K562 (cell line): Measurements from ENCODE around the gene AMIGO1. TPM values are rescaled to one million over a fixed set of nuclear protein-coding genes. Genes with fewer than 3 reads are reported as not detected.

Experiments
- EP400 ChIP-seq: fragments of 450-650 bp; IDR thresholded peaks from 2 replicates; pipeline ENCODE4 v1.6.1; 2017; ENCODE audit warnings: antibody characterized with exemption, mild to moderate bottlenecking, moderate library complexity
- ETV5 ChIP-seq: sonication (generic); formaldehyde crosslinking; IDR thresholded peaks from 2 replicates; pipeline ENCODE4 v1.4.0; 2020; ENCODE audit warnings: low read depth, mild to moderate bottlenecking, missing genetic modification reagents
- GABPA ChIP-seq: fragments of 200-800 bp; sonication (Bioruptor generic); conservative IDR thresholded peaks from 2 replicates; pipeline ENCODE4 v1.6.1; 2016; ENCODE audit warnings: low read depth, missing genetic modification characterization, missing compliant biosample characterization
- GATA2 ChIP-seq: sonication (generic); formaldehyde crosslinking; IDR thresholded peaks from 2 replicates; pipeline ENCODE4 v1.4.0; 2020; ENCODE audit warnings: mild to moderate bottlenecking, missing genetic modification reagents
- KDM4B ChIP-seq, 2 experiments: fragments of 450-650 bp in 1 of 2; sonication (generic) in 1 of 2; IDR thresholded peaks; 2 replicates each; pipeline ENCODE4 v1.6.1; 2016 to 2017; ENCODE audit warnings: borderline replicate concordance in 2 of 2, antibody characterized with exemption in 1 of 2, low read depth in 1 of 2, mild to moderate bottlenecking in 1 of 2
- LCOR ChIP-seq: sonication (generic); formaldehyde crosslinking; IDR thresholded peaks from 2 replicates; pipeline ENCODE4 v1.8.0; 2022; ENCODE audit warnings: mild to moderate bottlenecking, missing genetic modification reagents
- MAFF ChIP-seq: IDR thresholded peaks from 2 replicates; pipeline ENCODE4 v1.6.1; 2012; ENCODE audit warnings: low read length, improper control_type of control experiment
- MCM3 ChIP-seq: fragments of 450-650 bp; IDR thresholded peaks from 2 replicates; pipeline ENCODE4 v1.6.1; 2016
- MED1 ChIP-seq: sonication (generic); formaldehyde crosslinking; IDR thresholded peaks from 2 replicates; pipeline ENCODE4 v1.8.1; 2023; ENCODE audit warnings: missing genetic modification reagents, borderline replicate concordance
- MTA1 ChIP-seq: fragments of 450-650 bp; IDR thresholded peaks from 2 replicates; pipeline ENCODE4 v1.6.1; 2017; ENCODE audit warnings: borderline replicate concordance
- PHB2 ChIP-seq: fragments of 450-650 bp; IDR thresholded peaks from 2 replicates; pipeline ENCODE4 v1.6.1; 2017; ENCODE audit warnings: low read depth
- RBM39 ChIP-seq: fragments of 200-400 bp; formaldehyde crosslinking; optimal IDR thresholded peaks from 2 replicates; pipeline ENCODE3; 2018; ENCODE audit warnings: low read depth, low read length
- SMARCB1 ChIP-seq: IDR thresholded peaks from 2 replicates; pipeline ENCODE4 v1.6.1; 2011; ENCODE audit warnings: improper control_type of control experiment, low read depth; ENCODE audit not compliant: insufficient read length
- XRCC4 ChIP-seq: IDR thresholded peaks from one replicate; pipeline ENCODE4 v1.6.1; 2011; ENCODE audit not compliant: insufficient read depth, insufficient read length; ENCODE audit errors: extremely low read depth
- ZNF134 ChIP-seq: fragments of 250-450 bp; sonication (Bioruptor Pico); conservative IDR thresholded peaks from 2 replicates; pipeline ENCODE4 v1.4.0; 2020
- ZNF764 ChIP-seq: fragments of 250-450 bp; sonication (Bioruptor Pico); IDR thresholded peaks from 2 replicates; pipeline ENCODE4 v1.4.0; 2020; ENCODE audit warnings: low read depth, mild to moderate bottlenecking, moderate library complexity
- polyA plus RNA-seq, 8 experiments: library from polyadenylated mRNA; depleted of rRNA in 4 of 8; stranded (reverse) in 5 of 8; unstranded in 3 of 8; fragments of >200 nt; fragmentation: Nextera tagmentation in 2 of 8; fragmentation: Illumina TruSeq in 1 of 8; extraction: Ambion mirVana in 2 of 8; extraction: Trizol in 1 of 8; gene quantifications; 2 replicates each; pipeline versions ENCODE4 v1.2.1 to v1.2.3, GENCODE V29; 2011 to 2014; ENCODE audit warnings: inconsistent platforms in 1 of 8, missing spikeins in 1 of 8
- total RNA-seq, 7 experiments: library from RNA; depleted of rRNA in 6 of 7; stranded (reverse); fragments of >200 nt in 6 of 7; fragmentation: Illumina TruSeq in 2 of 7; extraction: Trizol in 2 of 7; gene quantifications; 2 replicates each; pipeline versions ENCODE4 v1.2.1 to v1.2.3, GENCODE V29; 2011 to 2021; ENCODE audit warnings: low replicate concordance in 1 of 7
- TF ChIP-seq, protein P1 (sequence below): fragments of 200-800 bp; sonication (Bioruptor generic); IDR thresholded peaks from 2 replicates; pipeline ENCODE4 v1.6.1; 2016; ENCODE audit warnings: missing genetic modification characterization, missing compliant biosample characterization
- TF ChIP-seq, protein P2 (sequence below): IDR thresholded peaks from 2 replicates; pipeline ENCODE4 v1.6.1; 2011; ENCODE audit not compliant: insufficient read length; ENCODE audit errors: extremely low read depth
- TF ChIP-seq, protein P3 (sequence below): sonication (generic); formaldehyde crosslinking; IDR thresholded peaks from 2 replicates; pipeline ENCODE4 v1.8.1; 2023; ENCODE audit warnings: mild to moderate bottlenecking, missing genetic modification reagents
- TF ChIP-seq, protein P4 (sequence below): fragments of 250-450 bp; sonication (Bioruptor Pico); IDR thresholded peaks from 2 replicates; pipeline ENCODE4 v1.5.0; 2021

Gene AMIGO1
- total and polyA plus RNA-seq, 9 of the 15 experiments (the other 6 are each of a cell fraction or from before 2014, with no cell fraction given), result 0.24 to 1.0 (median 0.54) TPM

DNA sequence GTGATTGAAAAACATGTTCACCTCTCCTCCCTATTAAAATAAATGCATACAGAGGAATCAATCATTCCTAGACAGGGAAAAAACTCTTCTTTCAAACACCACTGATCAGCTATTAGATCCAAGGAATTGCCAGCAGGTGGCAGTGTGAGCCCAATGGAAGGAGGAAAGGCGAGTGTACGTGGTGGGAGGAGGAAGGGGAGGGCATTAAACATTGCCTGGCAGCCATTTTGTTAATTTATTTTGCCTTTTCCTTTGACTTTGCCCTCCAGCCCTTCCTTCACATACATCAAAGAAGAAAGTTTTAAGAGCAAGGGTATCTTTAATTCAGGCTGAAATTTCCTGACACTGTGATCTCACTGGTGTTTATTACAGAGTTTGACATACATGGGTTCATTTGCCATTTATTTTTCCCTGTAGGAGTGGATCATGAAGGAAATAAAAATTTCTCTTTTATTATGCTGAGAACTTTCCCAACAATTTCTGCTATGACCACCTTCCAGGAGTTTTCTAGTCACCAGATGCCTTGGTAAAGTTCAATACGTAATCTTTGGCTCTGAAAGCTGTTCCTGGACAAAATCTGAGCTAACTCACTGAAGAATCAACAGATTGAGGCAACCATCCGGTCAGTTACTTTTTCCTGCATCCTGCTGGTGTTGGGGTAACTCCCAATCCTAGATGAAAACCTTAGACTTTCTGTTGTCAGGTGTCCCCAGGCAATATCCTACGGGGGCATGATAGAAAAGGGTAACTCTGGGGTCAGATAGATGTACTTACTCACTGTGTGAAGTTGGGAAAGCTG, 37.0 kb upstream of the AMIGO1 start (continued):
- TF ChIP-seq, protein P1, sequence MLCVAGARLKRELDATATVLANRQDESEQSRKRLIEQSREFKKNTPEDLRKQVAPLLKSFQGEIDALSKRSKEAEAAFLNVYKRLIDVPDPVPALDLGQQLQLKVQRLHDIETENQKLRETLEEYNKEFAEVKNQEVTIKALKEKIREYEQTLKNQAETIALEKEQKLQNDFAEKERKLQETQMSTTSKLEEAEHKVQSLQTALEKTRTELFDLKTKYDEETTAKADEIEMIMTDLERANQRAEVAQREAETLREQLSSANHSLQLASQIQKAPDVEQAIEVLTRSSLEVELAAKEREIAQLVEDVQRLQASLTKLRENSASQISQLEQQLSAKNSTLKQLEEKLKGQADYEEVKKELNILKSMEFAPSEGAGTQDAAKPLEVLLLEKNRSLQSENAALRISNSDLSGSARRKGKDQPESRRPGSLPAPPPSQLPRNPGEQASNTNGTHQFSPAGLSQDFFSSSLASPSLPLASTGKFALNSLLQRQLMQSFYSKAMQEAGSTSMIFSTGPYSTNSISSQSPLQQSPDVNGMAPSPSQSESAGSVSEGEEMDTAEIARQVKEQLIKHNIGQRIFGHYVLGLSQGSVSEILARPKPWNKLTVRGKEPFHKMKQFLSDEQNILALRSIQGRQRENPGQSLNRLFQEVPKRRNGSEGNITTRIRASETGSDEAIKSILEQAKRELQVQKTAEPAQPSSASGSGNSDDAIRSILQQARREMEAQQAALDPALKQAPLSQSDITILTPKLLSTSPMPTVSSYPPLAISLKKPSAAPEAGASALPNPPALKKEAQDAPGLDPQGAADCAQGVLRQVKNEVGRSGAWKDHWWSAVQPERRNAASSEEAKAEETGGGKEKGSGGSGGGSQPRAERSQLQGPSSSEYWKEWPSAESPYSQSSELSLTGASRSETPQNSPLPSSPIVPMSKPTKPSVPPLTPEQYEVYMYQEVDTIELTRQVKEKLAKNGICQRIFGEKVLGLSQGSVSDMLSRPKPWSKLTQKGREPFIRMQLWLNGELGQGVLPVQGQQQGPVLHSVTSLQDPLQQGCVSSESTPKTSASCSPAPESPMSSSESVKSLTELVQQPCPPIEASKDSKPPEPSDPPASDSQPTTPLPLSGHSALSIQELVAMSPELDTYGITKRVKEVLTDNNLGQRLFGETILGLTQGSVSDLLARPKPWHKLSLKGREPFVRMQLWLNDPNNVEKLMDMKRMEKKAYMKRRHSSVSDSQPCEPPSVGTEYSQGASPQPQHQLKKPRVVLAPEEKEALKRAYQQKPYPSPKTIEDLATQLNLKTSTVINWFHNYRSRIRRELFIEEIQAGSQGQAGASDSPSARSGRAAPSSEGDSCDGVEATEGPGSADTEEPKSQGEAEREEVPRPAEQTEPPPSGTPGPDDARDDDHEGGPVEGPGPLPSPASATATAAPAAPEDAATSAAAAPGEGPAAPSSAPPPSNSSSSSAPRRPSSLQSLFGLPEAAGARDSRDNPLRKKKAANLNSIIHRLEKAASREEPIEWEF (CRISPR knock-in tag), result no peak
- no peak for TF ChIP-seq ZNF764 (CRISPR knock-in tag)
- TF ChIP-seq GABPA, result peak; percentile 43
- TF ChIP-seq ETV5 (CRISPR knock-in tag), result peak; percentile 60
- TF ChIP-seq ZNF134, result no peak
- TF ChIP-seq EP400, result peak; percentile 71; the same call in 1 of the 2 replicates
- TF ChIP-seq MAFF, result peak; percentile 17
- no peak for TF ChIP-seq SMARCB1
- no peak for TF ChIP-seq LCOR (CRISPR knock-in tag)
- no peak for TF ChIP-seq MCM3
- TF ChIP-seq, protein P2, sequence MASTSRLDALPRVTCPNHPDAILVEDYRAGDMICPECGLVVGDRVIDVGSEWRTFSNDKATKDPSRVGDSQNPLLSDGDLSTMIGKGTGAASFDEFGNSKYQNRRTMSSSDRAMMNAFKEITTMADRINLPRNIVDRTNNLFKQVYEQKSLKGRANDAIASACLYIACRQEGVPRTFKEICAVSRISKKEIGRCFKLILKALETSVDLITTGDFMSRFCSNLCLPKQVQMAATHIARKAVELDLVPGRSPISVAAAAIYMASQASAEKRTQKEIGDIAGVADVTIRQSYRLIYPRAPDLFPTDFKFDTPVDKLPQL, result no peak
- no peak for TF ChIP-seq XRCC4
- TF ChIP-seq, protein P3, sequence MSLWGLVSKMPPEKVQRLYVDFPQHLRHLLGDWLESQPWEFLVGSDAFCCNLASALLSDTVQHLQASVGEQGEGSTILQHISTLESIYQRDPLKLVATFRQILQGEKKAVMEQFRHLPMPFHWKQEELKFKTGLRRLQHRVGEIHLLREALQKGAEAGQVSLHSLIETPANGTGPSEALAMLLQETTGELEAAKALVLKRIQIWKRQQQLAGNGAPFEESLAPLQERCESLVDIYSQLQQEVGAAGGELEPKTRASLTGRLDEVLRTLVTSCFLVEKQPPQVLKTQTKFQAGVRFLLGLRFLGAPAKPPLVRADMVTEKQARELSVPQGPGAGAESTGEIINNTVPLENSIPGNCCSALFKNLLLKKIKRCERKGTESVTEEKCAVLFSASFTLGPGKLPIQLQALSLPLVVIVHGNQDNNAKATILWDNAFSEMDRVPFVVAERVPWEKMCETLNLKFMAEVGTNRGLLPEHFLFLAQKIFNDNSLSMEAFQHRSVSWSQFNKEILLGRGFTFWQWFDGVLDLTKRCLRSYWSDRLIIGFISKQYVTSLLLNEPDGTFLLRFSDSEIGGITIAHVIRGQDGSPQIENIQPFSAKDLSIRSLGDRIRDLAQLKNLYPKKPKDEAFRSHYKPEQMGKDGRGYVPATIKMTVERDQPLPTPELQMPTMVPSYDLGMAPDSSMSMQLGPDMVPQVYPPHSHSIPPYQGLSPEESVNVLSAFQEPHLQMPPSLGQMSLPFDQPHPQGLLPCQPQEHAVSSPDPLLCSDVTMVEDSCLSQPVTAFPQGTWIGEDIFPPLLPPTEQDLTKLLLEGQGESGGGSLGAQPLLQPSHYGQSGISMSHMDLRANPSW (CRISPR knock-in tag), result no peak
- TF ChIP-seq MED1, result no peak
- TF ChIP-seq, protein P4, sequence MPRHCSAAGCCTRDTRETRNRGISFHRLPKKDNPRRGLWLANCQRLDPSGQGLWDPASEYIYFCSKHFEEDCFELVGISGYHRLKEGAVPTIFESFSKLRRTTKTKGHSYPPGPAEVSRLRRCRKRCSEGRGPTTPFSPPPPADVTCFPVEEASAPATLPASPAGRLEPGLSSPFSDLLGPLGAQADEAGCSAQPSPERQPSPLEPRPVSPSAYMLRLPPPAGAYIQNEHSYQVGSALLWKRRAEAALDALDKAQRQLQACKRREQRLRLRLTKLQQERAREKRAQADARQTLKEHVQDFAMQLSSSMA (CRISPR knock-in tag), result no peak
- TF ChIP-seq KDM4B (IDR thresholded peaks at IDR 0.05; ENCODE audit: borderline replicate concordance in 2 of 2, low read depth in 1 of 2), result no peak
- no peak for TF ChIP-seq RBM39
- TF ChIP-seq GATA2 (CRISPR knock-in tag), result no peak
- no peak for TF ChIP-seq MTA1
- no peak for TF ChIP-seq PHB2
